HepG2 (cell line): ENCODE results near the gene ZNF177. TPM values are rescaled to one million over a fixed set of nuclear protein-coding genes. Genes with fewer than 3 reads are reported as not detected.

Experiments used
- ATAC-seq: fragments of 200-7000 bp; cut with Tn5 transposase; 3 replicates; pipeline ENCODE4 v1.9.1; 2020; ENCODE audit warnings: mild to moderate bottlenecking, moderate library complexity
- BruUV-seq: library from RNA; stranded (reverse); fragments of 400-500 nt; replicated peaks from 2 replicates; lab custom pipeline; 2021; lab: Mats Ljungman, UMichigan
- CTCF ChIA-PET: fragments of 300-600 bp; formaldehyde crosslinking; extraction: SDS; loops from one replicate; lab custom pipeline; 2021; ENCODE audit warnings: low total read pairs, inconsistent platforms, low intra/inter-chr PET ratio; lab: Yijun Ruan, JAX
- POLR2A ChIA-PET: fragments of 350-600 bp; sonication (Branson Sonifier 250); formaldehyde crosslinking; loops from one replicate; lab custom pipeline; 2020; ENCODE audit warnings: antibody characterized with exemption, inconsistent platforms; lab: Yijun Ruan, JAX
- DNase-seq: peaks from one replicate; pipeline ENCODE4 v3.0.0-alpha.2; 2015; ENCODE audit warnings: low spot score
- FAIRE-seq: peaks from 3 replicates; lab custom pipeline; 2011; peaks lifted over from hg19 to GRCh38; lab: Jason Lieb, UNC
- H2AFZ ChIP-seq: one replicate; pipeline ENCODE4 v1.6.1; 2011; ENCODE audit warnings: low read length, inconsistent platforms
- H3K27ac ChIP-seq: fragments of 300-600 bp; 3 replicates; pipeline ENCODE4 v1.8.0; 2011; ENCODE audit warnings: mixed run types, mild to moderate bottlenecking, mixed read lengths, low read length, inconsistent platforms; ENCODE audit not compliant: insufficient read depth; ENCODE audit errors: extremely low read length
- H3K27me3 ChIP-seq, 2 experiments: fragments of 200-600 bp in 1 of 2; 2 replicates in 1 of 2; 3 replicates in 1 of 2; pipeline versions ENCODE4 v1.6.0 to v1.8.0; 2011; ENCODE audit warnings: low read length in 2 of 2, mild to moderate bottlenecking in 2 of 2, moderate library complexity in 2 of 2, inconsistent platforms in 1 of 2; ENCODE audit not compliant: insufficient read depth in 2 of 2, control insufficient read depth in 1 of 2
- H3K36me3 ChIP-seq, 2 experiments: fragments of 200-600 bp in 1 of 2; replicated peaks in 1 of 2; 2 replicates in 1 of 2; 3 replicates in 1 of 2; pipeline versions ENCODE4 v1.5.1 to v1.8.0; 2011; ENCODE audit warnings: low read length in 2 of 2, inconsistent platforms in 1 of 2; ENCODE audit not compliant: insufficient read depth in 2 of 2, control insufficient read depth in 1 of 2
- H3K4me1 ChIP-seq: 2 replicates; pipeline ENCODE4 v1.5.1; 2012; ENCODE audit warnings: low read length, inconsistent platforms; ENCODE audit not compliant: insufficient read depth
- H3K4me2 ChIP-seq: 2 replicates; pipeline ENCODE4 v1.6.0; 2011; ENCODE audit warnings: low read depth, low read length, inconsistent platforms
- H3K4me3 ChIP-seq, 3 experiments: fragments of 200-600 bp in 1 of 3; sonication (generic), shearing (Covaris generic) in 1 of 3; replicated peaks in 1 of 3; 2 replicates each; pipeline ENCODE4 v1.5.1; 2011 to 2016; ENCODE audit warnings: low read length in 3 of 3, inconsistent platforms in 2 of 3, low read depth in 2 of 3, mild to moderate bottlenecking in 2 of 3, control low read depth in 1 of 3, mixed read lengths in 1 of 3; ENCODE audit not compliant: insufficient read depth in 1 of 3
- H3K79me2 ChIP-seq: one replicate; pipeline ENCODE4 v1.6.1; 2011; ENCODE audit warnings: low read length, inconsistent platforms; ENCODE audit not compliant: insufficient read depth
- H3K9ac ChIP-seq: 2 replicates; pipeline ENCODE4 v1.6.0; 2011; ENCODE audit warnings: mild to moderate bottlenecking, low read depth, low read length, inconsistent platforms; ENCODE audit not compliant: insufficient read depth
- H3K9me3 ChIP-seq: 2 replicates; pipeline ENCODE4 v1.5.1; 2012; ENCODE audit warnings: mild to moderate bottlenecking, low read length
- H4K20me1 ChIP-seq: 2 replicates; pipeline ENCODE4 v1.6.0; 2011; ENCODE audit warnings: inconsistent platforms, mild to moderate bottlenecking, low read length, moderate library complexity; ENCODE audit not compliant: insufficient read depth
- ATF4 ChIP-seq, 2 experiments: fragments of 450-650 bp in 1 of 2; sonication (generic) in 1 of 2; formaldehyde crosslinking; IDR thresholded peaks; 2 replicates each; pipeline versions ENCODE4 v1.5.0 to v1.8.0; 2020 to 2022; ENCODE audit warnings: mild to moderate bottlenecking in 1 of 2, missing genetic modification reagents in 1 of 2
- CEBPG ChIP-seq: IDR thresholded peaks from 2 replicates; pipeline ENCODE4 v1.6.1; 2016
- HMG20B ChIP-seq: conservative IDR thresholded peaks from 2 replicates; pipeline ENCODE4 v1.6.1; 2016; ENCODE audit warnings: missing genetic modification reagents, missing compliant biosample characterization
- HNRNPH1 ChIP-seq: fragments of 200-400 bp; formaldehyde crosslinking; optimal IDR thresholded peaks from 2 replicates; pipeline ENCODE3; 2017; ENCODE audit warnings: mild to moderate bottlenecking, low read depth, low read length
- HNRNPL ChIP-seq: fragments of 200-400 bp; formaldehyde crosslinking; IDR thresholded peaks from 2 replicates; pipeline ENCODE4 v1.6.1; 2017; ENCODE audit warnings: mild to moderate bottlenecking, low read depth, low read length
- MBNL3 ChIP-seq: fragments of 250-450 bp; sonication (Bioruptor Pico); conservative IDR thresholded peaks from 2 replicates; pipeline ENCODE4 v1.8.0; 2022; ENCODE audit warnings: mild to moderate bottlenecking, inconsistent platforms
- MTA1 ChIP-seq: sonication (generic); formaldehyde crosslinking; IDR thresholded peaks from 2 replicates; pipeline ENCODE4 v1.4.0; 2020; ENCODE audit warnings: missing genetic modification reagents, mild to moderate bottlenecking, borderline replicate concordance
- NFE2L1 ChIP-seq: sonication (generic); formaldehyde crosslinking; IDR thresholded peaks from 2 replicates; pipeline ENCODE4 v1.4.0; 2020; ENCODE audit warnings: missing genetic modification reagents, mild to moderate bottlenecking, borderline replicate concordance
- NR2F2 ChIP-seq: IDR thresholded peaks from 2 replicates; pipeline ENCODE4 v1.6.1; 2012; ENCODE audit warnings: low read depth, inconsistent platforms, borderline replicate concordance
- POLR2G ChIP-seq: fragments of 200-400 bp; formaldehyde crosslinking; IDR thresholded peaks from 2 replicates; pipeline ENCODE4 v1.6.1; 2018; ENCODE audit warnings: mild to moderate bottlenecking, low read depth, low read length, moderate library complexity
- RERE ChIP-seq: IDR thresholded peaks from 2 replicates; pipeline ENCODE4 v1.6.1; 2016; ENCODE audit warnings: low read depth, missing genetic modification reagents, missing compliant biosample characterization
- SALL1 ChIP-seq: sonication (generic); formaldehyde crosslinking; IDR thresholded peaks from 2 replicates; pipeline ENCODE4 v1.8.0; 2022; ENCODE audit warnings: mild to moderate bottlenecking, missing genetic modification reagents
- SOX6 ChIP-seq, 2 experiments: fragments of 450-650 bp in 1 of 2; sonication (generic) in 1 of 2; formaldehyde crosslinking in 1 of 2; IDR thresholded peaks; 2 replicates each; pipeline versions ENCODE4 v1.4.0 to v1.6.1; 2017 to 2020; ENCODE audit warnings: antibody characterized with exemption in 1 of 2, mild to moderate bottlenecking in 1 of 2, missing genetic modification reagents in 1 of 2
- TBL1XR1 ChIP-seq: fragments of 150-350 bp; IDR thresholded peaks from 2 replicates; pipeline ENCODE4 v1.6.1; 2014; ENCODE audit warnings: borderline replicate concordance, low read length; ENCODE audit not compliant: partially characterized antibody
- TBX2 ChIP-seq: sonication (generic); formaldehyde crosslinking; IDR thresholded peaks from 2 replicates; pipeline ENCODE4 v1.5.0; 2020; ENCODE audit warnings: missing genetic modification reagents, mild to moderate bottlenecking, borderline replicate concordance
- TCF7L2 ChIP-seq: IDR thresholded peaks from 2 replicates; pipeline ENCODE4 v1.6.1; 2011; ENCODE audit warnings: mild to moderate bottlenecking, low read depth, low read length, moderate library complexity
- TP53 ChIP-seq: sonication (generic); formaldehyde crosslinking; conservative IDR thresholded peaks from 2 replicates; pipeline ENCODE4 v1.4.0; 2020; ENCODE audit warnings: missing genetic modification reagents
- ZNF224 ChIP-seq: sonication (generic); formaldehyde crosslinking; IDR thresholded peaks from 2 replicates; pipeline ENCODE4 v1.5.0; 2020; ENCODE audit warnings: mild to moderate bottlenecking, missing genetic modification reagents
- ZNF44 ChIP-seq: sonication (generic); formaldehyde crosslinking; IDR thresholded peaks from 2 replicates; pipeline ENCODE4 v1.5.1; 2020; ENCODE audit warnings: mild to moderate bottlenecking, missing genetic modification reagents
- ZNF549 ChIP-seq: sonication (generic); formaldehyde crosslinking; IDR thresholded peaks from 2 replicates; pipeline ENCODE4 v1.5.0; 2020; ENCODE audit warnings: missing genetic modification reagents
- in situ Hi-C: cut with HindIII; loops from 2 replicates; pipeline ENCODE4 v1.10.0; 2017; ENCODE audit warnings: low pct_unique_long_range_greater_than_20kb; ENCODE audit not compliant: extremely low pct_ligation_motif_present
- intact Hi-C: fragments of 100-400 bp; cut with micrococcal nuclease; formaldehyde crosslinking; loops from one replicate; pipeline ENCODE4 v1.10.0; 2022; ENCODE audit not compliant: unreplicated experiment
- polyA plus RNA-seq, 8 experiments: library from polyadenylated mRNA; depleted of rRNA in 3 of 8; stranded (reverse) in 7 of 8; unstranded in 1 of 8; fragments of >200 nt; fragmentation: Illumina TruSeq in 4 of 8; extraction: Trizol in 4 of 8; gene quantifications; 2 replicates each; pipeline versions ENCODE4 v1.2.1 to v1.2.3, GENCODE V29; 2011 to 2016; ENCODE audit warnings: low read depth in 4 of 8, missing spikeins in 1 of 8, mixed read lengths in 1 of 8; ENCODE audit not compliant: insufficient read depth in 1 of 8
- total RNA-seq, 5 experiments: library from RNA; depleted of rRNA; stranded (reverse); fragments of >200 nt; fragmentation: Illumina TruSeq; extraction: Trizol; gene quantifications; 2 replicates each; pipeline ENCODE4 v1.2.3, GENCODE V29; 2016; ENCODE audit warnings: low read depth in 1 of 5

The ZNF177 gene
- total and polyA plus RNA-seq, 2 of the 13 experiments (the other 11 are each of a cell fraction or from before 2014, with no cell fraction given) = 0.62 to 0.71 TPM

GRCh38 chr19:9324584-9324962 lies 38.2 kb upstream of the ZNF177 start (continued):
- TF ChIP-seq TBX2 (CRISPR knock-in tag) = 0 out of 2 replicates have a peak, but pooled peaks have one; percentile 4
- TF ChIP-seq, all 625 proteins: peak for 2

- Histone ChIP-seq H3K27ac (no peak overlapping the region), H3K36me3 (0 out of 5 replicates have a peak, but pooled peaks cover 0 to 6% of the 10 kb centered on the region in 2 experiments), H2AFZ (no peak overlapping the region), H3K4me2 (no peak overlapping the region), H3K27me3 (no peaks in the 10 kb centered on the region), H3K79me2 (no peaks in the 10 kb centered on the region), H3K4me1 (no peaks in the 10 kb centered on the region), H3K9me3 (peaks cover 74% of the 10 kb centered on the region), H3K4me3 (no peak overlapping the region), H4K20me1 (no peaks in the 10 kb centered on the region), H3K9ac (no peak overlapping the region)
- intact Hi-C loops (no loop called here), in situ Hi-C loops (no loop called here)
- FAIRE-seq (no peak), ATAC-seq (no peak), DNase-seq (no peak)
- ChIA-PET CTCF (no interaction called here), POLR2A (no interaction called here)
- no TSS peak for BruUV-seq
- TF ChIP-seq MTA1 (CRISPR knock-in tag) = no peak
- TF ChIP-seq POLR2G = no peak
- TF ChIP-seq ZNF224 (CRISPR knock-in tag) = no peak
- TF ChIP-seq NFE2L1 (CRISPR knock-in tag) = no peak
- TF ChIP-seq MBNL3 (CRISPR knock-in tag) = no peak
- TF ChIP-seq ZNF549 (CRISPR knock-in tag) = no peak
- TF ChIP-seq SALL1 (CRISPR knock-in tag) = no peak
- TF ChIP-seq TCF7L2 = no peak
- no peak for TF ChIP-seq TBL1XR1
- TF ChIP-seq NR2F2 = no peak
- no peak for TF ChIP-seq ZNF44 (CRISPR knock-in tag)
- TF ChIP-seq ATF4 (CRISPR knock-in tag; IDR thresholded peaks at IDR 0.05) = no peak
- no peak for TF ChIP-seq CEBPG
- TF ChIP-seq TP53 (CRISPR knock-in tag) = no peak
- TF ChIP-seq HNRNPH1 = no peak
- TF ChIP-seq RERE = no peak
- no peak for TF ChIP-seq HNRNPL
- TF ChIP-seq SOX6 (IDR thresholded peaks at IDR 0.05) = no peak
- TF ChIP-seq SOX6 (CRISPR knock-in tag; IDR thresholded peaks at IDR 0.05) = no peak
- TF ChIP-seq HMG20B = no peak
These were observed 32.8 kb upstream of the ZNF177 start for GRCh38 chr19:9329999-9330398.
